Thyroid gland (tissue), 4 donors: ENCODE results near the gene DRC3.

ENCODE experiments used
- POLR2A ChIP-seq, 2 donors: fragments of 450-650 bp; IDR thresholded peaks; one replicate each; pipeline ENCODE4 v1.6.1; 2017; ENCODE audit warnings: antibody characterized with exemption in 2 of 2, mild to moderate bottlenecking in 2 of 2, moderate library complexity in 1 of 2
- TF ChIP-seq, protein P1 (sequence below), 6 experiments: fragments of 200-600 bp in 3 of 6; fragments of 450-650 bp in 3 of 6; sonication (generic) in 3 of 6; IDR thresholded peaks; one replicate each; pipeline ENCODE4 v1.5.1; 2016 to 2019; ENCODE audit warnings: antibody characterized with exemption in 6 of 6, mild to moderate bottlenecking in 2 of 6, inconsistent platforms in 1 of 6, moderate library complexity in 1 of 6

GRCh38 chr17:17958982-17959381, 13.7 kb upstream of the DRC3 start:
- TF ChIP-seq POLR2A (IDR thresholded peaks at IDR 0.05): no peak
- TF ChIP-seq, protein P1, sequence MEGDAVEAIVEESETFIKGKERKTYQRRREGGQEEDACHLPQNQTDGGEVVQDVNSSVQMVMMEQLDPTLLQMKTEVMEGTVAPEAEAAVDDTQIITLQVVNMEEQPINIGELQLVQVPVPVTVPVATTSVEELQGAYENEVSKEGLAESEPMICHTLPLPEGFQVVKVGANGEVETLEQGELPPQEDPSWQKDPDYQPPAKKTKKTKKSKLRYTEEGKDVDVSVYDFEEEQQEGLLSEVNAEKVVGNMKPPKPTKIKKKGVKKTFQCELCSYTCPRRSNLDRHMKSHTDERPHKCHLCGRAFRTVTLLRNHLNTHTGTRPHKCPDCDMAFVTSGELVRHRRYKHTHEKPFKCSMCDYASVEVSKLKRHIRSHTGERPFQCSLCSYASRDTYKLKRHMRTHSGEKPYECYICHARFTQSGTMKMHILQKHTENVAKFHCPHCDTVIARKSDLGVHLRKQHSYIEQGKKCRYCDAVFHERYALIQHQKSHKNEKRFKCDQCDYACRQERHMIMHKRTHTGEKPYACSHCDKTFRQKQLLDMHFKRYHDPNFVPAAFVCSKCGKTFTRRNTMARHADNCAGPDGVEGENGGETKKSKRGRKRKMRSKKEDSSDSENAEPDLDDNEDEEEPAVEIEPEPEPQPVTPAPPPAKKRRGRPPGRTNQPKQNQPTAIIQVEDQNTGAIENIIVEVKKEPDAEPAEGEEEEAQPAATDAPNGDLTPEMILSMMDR (IDR thresholded peaks at IDR 0.05): no peak
